ENCODE results near the gene WDR7. TPM values are rescaled to one million over a fixed set of nuclear protein-coding genes. Genes with fewer than 3 reads are reported as not detected.
A peak's percentile ranks its signal among the peaks of the same experiment; 100 is the strongest.

Gene WDR7
- total and polyA plus RNA-seq, 2 of the 4 experiments (the other 2 are of a cell fraction), result 3.7 to 23.3 TPM

GRCh38 chr18:56973487-56973886 lies 322.3 kb downstream of the WDR7 start:
- in situ Hi-C loops (cut with MboI; ENCODE audit: low sequenced_read_pairs), result no loop called here
- 0 out of 2 replicates have a peak, but pooled peaks cover 2% of the 10 kb centered on the region for H3K9me1 ChIP-seq (ENCODE audit: insufficient read depth, low read length)
- H2AK5ac ChIP-seq (ENCODE audit: low read depth, low read length), result no peak overlapping the region
- no peak overlapping the region for H3K27ac ChIP-seq (ENCODE audit: insufficient read depth, low read length)
- TF ChIP-seq USF2 (IDR thresholded peaks at IDR 0.05; ENCODE audit: low read depth, low read length) (no peak), MAFK (IDR thresholded peaks at IDR 0.05; ENCODE audit: low read depth, low read length) (no peak), NFE2L2 (IDR thresholded peaks at IDR 0.05; ENCODE audit: low read depth, low read length) (no peak), MAZ (IDR thresholded peaks at IDR 0.05; ENCODE audit: borderline replicate concordance, low read depth, low read length) (no peak), RFX5 (IDR thresholded peaks at IDR 0.05; ENCODE audit: low read depth, low read length) (no peak), FOS (IDR thresholded peaks at IDR 0.05; ENCODE audit: low read depth, low read length) (no peak), CHD1 (IDR thresholded peaks at IDR 0.05; ENCODE audit: low read depth, low read length) (no peak), MXI1 (IDR thresholded peaks at IDR 0.05; ENCODE audit: borderline replicate concordance, low read depth, low read length) (no peak), CTCF (conservative IDR thresholded peaks at IDR 0.05; ENCODE audit: low read depth, low read length) (no peak), BHLHE40 (IDR thresholded peaks at IDR 0.05; ENCODE audit: low read depth, low read length) (no peak), ELK1 (IDR thresholded peaks at IDR 0.05; ENCODE audit: borderline replicate concordance, low read depth, low read length) (no peak), SMC3 (IDR thresholded peaks at IDR 0.05; ENCODE audit: low read depth, low read length) (no peak), POLR2A (IDR thresholded peaks at IDR 0.05; ENCODE audit: low read depth, low read length) (no peak), CEBPB (IDR thresholded peaks at IDR 0.05; ENCODE audit: low read depth, low read length) (no peak), RCOR1 (IDR thresholded peaks at IDR 0.05; ENCODE audit: insufficient replicate concordance, low read length) (no peak), RAD21 (IDR thresholded peaks at IDR 0.05; ENCODE audit: low read length) (no peak)
- dilution Hi-C loops (cut with HindIII; ENCODE audit: low sequenced_read_pairs, unreplicated experiment), result no loop called here
- H3K9ac ChIP-seq (ENCODE audit: low read depth, low read length), result no peak overlapping the region
- no peaks in the 10 kb centered on the region for H3K27me3 ChIP-seq (ENCODE audit: control insufficient read depth, insufficient read depth, low read length)
- ATAC-seq (ENCODE audit: low read depth), result no peak
- intact Hi-C loops (cut with micrococcal nuclease), result no loop called here
- peak; percentile 30 for DNase-seq
- H3K79me1 ChIP-seq (ENCODE audit: low read depth in 1 of 2, low read length in 2 of 2), result no peaks in the 10 kb centered on the region
- H4K5ac ChIP-seq (ENCODE audit: low read depth, low read length), result no peak overlapping the region
- no peaks in the 10 kb centered on the region for H4K20me1 ChIP-seq (ENCODE audit: insufficient read depth, low read length)
- no peak overlapping the region for H2AFZ ChIP-seq (replicated peaks; ENCODE audit: low read length, poor library complexity)
- no CpG with 5 or more reads among the region's 2 CpGs for WGBS, 2 experiments (ENCODE audit: extremely low coverage in 2 of 2, insufficient read length in 1 of 2)
- no peak overlapping the region for H4K8ac ChIP-seq (ENCODE audit: low read depth in 2 of 2, low read length in 2 of 2)
- no peak overlapping the region for H2BK20ac ChIP-seq (ENCODE audit: low read depth, low read length)
- H3K9me3 ChIP-seq (ENCODE audit: control insufficient read depth, insufficient read depth, low read length), result no peaks in the 10 kb centered on the region
- no TSS peak for BruUV-seq (replicated peaks)
- H3K4ac ChIP-seq (ENCODE audit: low read depth, low read length), result no peak overlapping the region
- no peak overlapping the region for H3K56ac ChIP-seq (ENCODE audit: extremely low read depth, insufficient read depth, low read length)
- H2BK15ac ChIP-seq (ENCODE audit: low read depth, low read length), result no peak overlapping the region
- POLR2A ChIA-PET (ENCODE audit: unreplicated experiment), result no interaction called here
- CTCF ChIA-PET, result no interaction called here
- H3K23ac ChIP-seq (ENCODE audit: low read depth, low read length), result no peak overlapping the region
- no peak overlapping the region for H2AK9ac ChIP-seq (replicated peaks; ENCODE audit: low read depth, low read length, poor library complexity)
- H3K18ac ChIP-seq (ENCODE audit: low read depth, low read length), result no peak overlapping the region
- H3K4me2 ChIP-seq (ENCODE audit: low read depth, low read length), result no peak overlapping the region
- no peak overlapping the region for H2BK5ac ChIP-seq (ENCODE audit: low read depth, low read length, poor library complexity, severe bottlenecking)
- no peak overlapping the region for H4K91ac ChIP-seq (ENCODE audit: insufficient read depth, low read depth, low read length)
- no peak overlapping the region for H2BK120ac ChIP-seq (ENCODE audit: low read depth, low read length)
- no peak overlapping the region for H3K14ac ChIP-seq (replicated peaks; ENCODE audit: low read depth, low read length)
- H3K4me1 ChIP-seq (ENCODE audit: control insufficient read depth, insufficient read depth, low read length), result no peaks in the 10 kb centered on the region
- no peaks in the 10 kb centered on the region for H3K36me3 ChIP-seq (ENCODE audit: control insufficient read depth, insufficient read depth, low read length)
- H3K4me3 ChIP-seq (ENCODE audit: insufficient read depth, low read depth, low read length), result no peak overlapping the region
